GM21360 (cell line): ENCODE data around the gene LRRFIP1.

Source experiments
- ATAC-seq: cut with Tn5 transposase; IDR thresholded peaks from one replicate; pipeline ENCODE4 v1.9.1; 2021; ENCODE audit warnings: mild to moderate bottlenecking, moderate library complexity; ENCODE audit not compliant: unreplicated experiment

Gene LRRFIP1

GRCh38 chr2:237617587-237617982 lies 9.8 kb upstream of the LRRFIP1 start:
- no peak for ATAC-seq

- no peak for ATAC-seq
These were observed 8.9 kb upstream of the LRRFIP1 start for GRCh38 chr2:237618449-237618848.

GRCh38 chr2:237623428-237624403 lies 3.7 kb upstream of the LRRFIP1 start:
- ATAC-seq, result no peak

GRCh38 chr2:237624565-237624964 lies 2.8 kb upstream of the LRRFIP1 start:
- ATAC-seq, result no peak

- no peak for ATAC-seq
These were observed 2.1 kb upstream of the LRRFIP1 start for GRCh38 chr2:237625216-237625705.

- ATAC-seq, result no peak
These were observed 1.6 kb upstream of the LRRFIP1 start for GRCh38 chr2:237625777-237626176.

- no peak for ATAC-seq
These were observed 460 bp upstream of the LRRFIP1 start for GRCh38 chr2:237626813-237627440.

GRCh38 chr2:237628247-237629187 lies 1.1 kb downstream of the LRRFIP1 start:
- no peak for ATAC-seq

- ATAC-seq, result no peak
These were observed 1.8 kb downstream of the LRRFIP1 start for GRCh38 chr2:237629188-237629534.

GRCh38 chr2:237629739-237630138 lies 2.4 kb downstream of the LRRFIP1 start:
- no peak for ATAC-seq

- no peak for ATAC-seq
These were observed 3.0 kb downstream of the LRRFIP1 start for GRCh38 chr2:237630216-237631000.

GRCh38 chr2:237631007-237631785 lies 3.8 kb downstream of the LRRFIP1 start:
- no peak for ATAC-seq

GRCh38 chr2:237631801-237632585 lies 4.6 kb downstream of the LRRFIP1 start:
- no peak for ATAC-seq

GRCh38 chr2:237633061-237633561 lies 5.7 kb downstream of the LRRFIP1 start:
- ATAC-seq, result no peak

- no peak for ATAC-seq
These were observed 9.2 kb downstream of the LRRFIP1 start for GRCh38 chr2:237636578-237636977.

GRCh38 chr2:237637429-237638135 lies 10.2 kb downstream of the LRRFIP1 start:
- ATAC-seq, result no peak

- no peak for ATAC-seq
These were observed 10.8 kb downstream of the LRRFIP1 start for GRCh38 chr2:237638176-237638575.
